GM18858 (cell line): ENCODE results near the gene ADCY7.

Experiments used
- ATAC-seq: cut with Tn5 transposase; IDR thresholded peaks from one replicate; pipeline ENCODE4 v1.9.1; 2021; ENCODE audit not compliant: unreplicated experiment

ADCY7 gene

DNA sequence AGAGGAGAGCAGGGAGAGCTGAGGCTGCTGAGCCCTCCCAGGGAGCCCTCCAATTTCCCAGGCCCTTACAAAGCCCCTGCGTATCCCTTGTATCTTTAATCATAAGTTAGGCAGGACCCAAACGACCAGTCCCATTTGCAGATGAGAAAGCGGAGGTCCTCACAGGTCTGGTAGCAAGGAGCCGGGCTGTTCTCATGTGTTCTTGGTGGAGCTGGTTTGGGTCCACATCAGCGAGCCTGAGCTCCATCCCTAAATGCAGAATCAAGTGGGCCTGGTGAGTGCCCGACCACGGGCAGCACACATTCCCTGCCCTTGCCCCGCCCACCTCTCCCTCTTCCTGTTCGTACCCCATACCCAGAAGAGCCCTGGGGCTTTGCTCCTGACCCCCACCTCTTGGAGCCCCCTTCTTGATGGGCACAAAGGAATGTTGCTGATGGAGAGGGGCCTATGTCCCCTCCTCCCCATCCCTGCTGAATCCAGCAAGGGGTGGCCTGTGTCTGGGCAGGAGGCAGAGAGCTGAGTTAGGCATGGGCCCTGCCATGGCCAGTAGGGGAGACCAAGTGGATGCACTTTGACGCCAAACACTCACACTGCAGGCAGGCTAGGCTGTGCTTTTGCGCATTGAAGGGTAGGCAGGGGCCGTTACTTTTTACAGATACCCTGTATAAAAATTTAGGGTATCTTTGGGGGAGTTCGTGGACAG is 18.3 kb upstream of the ADCY7 start:
- ATAC-seq = no peak

- ATAC-seq = no peak
Measured at GRCh38 chr16:50248845-50249244, 17.5 kb upstream of the ADCY7 start.

DNA sequence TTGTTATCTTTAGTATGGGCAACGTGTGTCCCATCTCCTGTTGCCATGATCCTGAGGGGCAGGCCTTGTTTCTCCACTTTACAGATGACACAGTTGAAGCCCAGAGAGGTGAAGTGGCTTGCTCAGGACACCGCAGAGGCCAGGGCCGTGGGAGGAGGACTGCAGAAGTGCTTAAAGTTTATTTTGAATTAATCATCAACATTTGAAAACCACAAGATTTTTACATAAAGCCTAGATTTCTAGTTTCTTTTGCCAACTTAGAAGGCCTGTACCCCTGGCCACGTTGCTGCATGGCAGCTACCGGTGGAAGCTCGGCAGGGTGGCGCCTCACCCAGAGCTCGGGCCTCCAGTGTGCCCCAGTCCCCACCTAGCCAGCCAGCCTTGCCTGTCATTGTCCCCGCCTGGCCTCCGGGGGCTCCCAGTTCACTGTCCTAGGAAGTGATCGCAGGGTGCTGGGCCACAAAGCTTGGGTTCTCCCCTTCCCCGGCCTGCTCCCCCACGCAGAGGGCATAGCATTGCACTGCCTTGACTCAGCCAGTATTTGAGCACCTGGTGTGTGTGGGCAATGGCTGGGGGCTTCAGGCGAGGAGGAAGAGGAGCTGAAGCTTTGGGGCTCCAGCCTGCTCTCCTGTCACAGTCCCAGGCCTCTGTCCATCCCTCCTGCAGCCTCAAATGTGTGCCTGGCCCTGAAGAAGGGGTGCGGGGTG is 14.8 kb upstream of the ADCY7 start:
- ATAC-seq = no peak

DNA sequence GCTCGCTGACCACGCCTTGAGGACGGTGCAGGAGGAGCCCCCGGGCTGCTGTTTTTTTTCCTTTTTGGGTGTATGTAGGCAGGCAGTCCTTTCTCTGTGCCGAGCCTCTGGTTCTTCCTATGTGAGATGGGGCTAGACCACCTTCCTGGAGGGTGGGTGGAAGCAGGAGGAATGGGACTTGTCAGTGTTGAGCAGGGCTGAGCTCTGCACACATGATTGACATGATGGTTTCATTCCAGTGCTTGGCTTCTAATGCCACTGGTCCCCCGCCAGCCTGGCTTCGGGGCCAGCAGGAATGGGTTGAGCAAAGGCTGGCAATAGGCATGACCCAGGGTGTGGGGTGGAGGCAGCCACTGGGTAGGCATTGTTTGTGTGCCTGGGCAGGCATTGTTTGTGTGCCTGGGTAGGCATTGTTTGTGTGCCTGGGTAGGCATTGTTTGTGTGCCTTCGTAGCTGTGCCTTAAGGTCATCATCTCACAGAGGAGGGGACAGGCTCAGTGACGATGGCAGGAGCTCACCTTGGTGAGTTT is 14.2 kb upstream of the ADCY7 start:
- no peak for ATAC-seq

DNA sequence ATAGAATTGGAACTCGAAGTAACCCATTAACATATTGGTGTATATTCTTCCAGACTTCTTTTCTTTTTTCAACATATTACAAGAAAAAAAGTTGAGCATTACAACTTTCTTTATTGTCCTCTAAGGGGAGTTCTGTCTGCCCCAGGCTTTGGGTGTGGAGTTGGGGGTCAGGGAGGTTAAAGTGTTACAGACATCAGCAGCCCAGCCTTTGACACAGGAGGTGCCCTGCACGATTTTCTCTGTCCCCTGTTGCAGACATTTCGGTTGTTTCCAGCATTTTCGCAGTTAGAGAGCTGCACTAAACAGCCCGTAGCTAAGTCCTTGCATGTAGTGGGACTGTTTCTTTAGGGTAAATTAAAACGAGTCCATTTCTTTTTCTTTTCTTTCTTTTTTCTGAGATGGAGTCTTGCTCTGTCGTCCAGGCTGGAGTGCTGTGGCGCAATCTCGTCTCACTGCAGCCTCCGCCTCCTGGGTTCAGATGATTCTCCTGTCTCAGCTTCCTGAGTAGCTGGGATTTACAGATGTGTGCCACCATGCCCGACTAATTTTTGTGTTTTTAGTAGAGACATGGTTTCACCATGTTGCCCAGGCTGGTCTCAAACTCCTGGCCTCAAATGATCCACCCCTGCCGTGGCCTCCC is 13.4 kb upstream of the ADCY7 start:
- no peak for ATAC-seq

DNA sequence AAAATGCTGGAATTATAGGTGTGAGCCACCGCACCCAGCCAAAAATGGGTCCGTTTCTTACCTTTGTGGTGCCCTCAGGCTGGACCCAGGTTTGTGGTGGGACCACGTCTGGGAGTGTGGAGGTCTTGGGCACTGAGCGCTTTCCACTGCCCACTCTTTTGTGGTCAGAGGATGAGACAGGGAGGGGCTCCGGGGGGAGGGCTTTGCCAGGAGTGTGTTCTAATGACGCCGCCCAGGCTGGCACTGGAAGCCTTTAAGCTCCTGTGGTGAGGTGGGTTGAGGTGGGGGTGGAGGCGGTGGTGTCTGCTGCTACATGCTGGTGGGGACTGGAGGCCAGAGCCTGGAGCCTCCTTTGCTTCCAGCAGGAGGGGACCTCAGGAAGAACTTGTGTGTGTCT is 12.8 kb upstream of the ADCY7 start:
- no peak for ATAC-seq

DNA sequence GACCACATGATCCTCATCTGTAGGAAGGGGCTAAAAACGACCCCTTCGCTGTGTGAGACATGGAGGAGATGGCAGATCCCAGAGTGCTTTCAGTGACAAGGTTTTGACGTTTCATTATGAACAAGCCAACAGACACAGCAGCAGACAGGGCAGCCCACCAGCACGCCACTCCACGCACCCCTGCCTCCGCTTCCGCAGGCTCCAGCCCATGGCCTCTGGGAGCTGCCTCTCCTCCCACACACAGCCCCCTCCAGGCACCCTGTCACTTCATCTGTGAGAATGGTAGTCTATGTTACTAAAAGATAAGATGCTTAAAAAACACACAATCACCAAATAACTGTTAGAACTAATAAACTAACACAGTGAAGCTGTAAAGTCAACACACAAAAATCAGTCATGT is 12.3 kb upstream of the ADCY7 start:
- no peak for ATAC-seq

GRCh38 chr16:50255538-50255937 is 10.8 kb upstream of the ADCY7 start:
- ATAC-seq = no peak

DNA sequence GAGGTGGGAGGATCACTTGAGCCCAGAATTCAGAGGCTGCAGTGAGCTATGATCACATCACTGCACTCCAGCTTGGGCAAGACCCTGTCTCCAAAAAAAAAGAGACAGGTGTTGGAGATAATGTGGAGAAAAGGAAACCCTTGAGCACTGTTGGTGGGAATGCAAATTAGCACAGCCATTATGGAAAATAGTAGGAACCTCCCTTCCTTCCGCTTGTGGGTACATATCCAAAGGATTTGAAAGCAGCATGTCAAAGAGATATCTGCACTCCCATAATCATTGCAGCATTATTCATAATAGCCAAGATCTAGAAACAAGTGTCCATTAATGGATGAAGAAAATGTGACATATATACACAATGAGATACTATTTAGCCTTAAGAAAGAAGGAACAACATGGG is 9.7 kb upstream of the ADCY7 start:
- ATAC-seq = no peak

DNA sequence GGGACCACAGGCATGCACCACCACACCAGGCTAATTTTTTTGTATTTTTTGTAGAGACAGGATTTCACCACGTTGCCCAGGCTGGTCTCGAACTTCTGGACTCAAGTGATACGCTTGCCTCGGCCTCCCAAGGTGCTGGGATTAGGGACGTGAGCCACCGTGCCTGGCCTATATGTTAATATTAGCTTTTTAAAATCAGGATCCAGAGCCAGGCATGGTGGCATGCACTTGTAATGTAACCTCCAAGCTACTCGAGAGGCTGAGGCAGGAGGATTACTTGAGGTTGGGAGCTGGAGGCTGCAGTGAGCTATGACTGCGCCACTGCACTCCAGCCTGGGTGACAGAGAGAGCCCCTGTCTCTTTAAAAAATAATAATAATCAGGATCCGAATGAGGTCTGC is 8.5 kb upstream of the ADCY7 start:
- no peak for ATAC-seq

GRCh38 chr16:50259334-50260205 is 6.8 kb upstream of the ADCY7 start:
- ATAC-seq = no peak

- no peak for ATAC-seq
Measured at GRCh38 chr16:50260206-50261159, 5.9 kb upstream of the ADCY7 start.

DNA sequence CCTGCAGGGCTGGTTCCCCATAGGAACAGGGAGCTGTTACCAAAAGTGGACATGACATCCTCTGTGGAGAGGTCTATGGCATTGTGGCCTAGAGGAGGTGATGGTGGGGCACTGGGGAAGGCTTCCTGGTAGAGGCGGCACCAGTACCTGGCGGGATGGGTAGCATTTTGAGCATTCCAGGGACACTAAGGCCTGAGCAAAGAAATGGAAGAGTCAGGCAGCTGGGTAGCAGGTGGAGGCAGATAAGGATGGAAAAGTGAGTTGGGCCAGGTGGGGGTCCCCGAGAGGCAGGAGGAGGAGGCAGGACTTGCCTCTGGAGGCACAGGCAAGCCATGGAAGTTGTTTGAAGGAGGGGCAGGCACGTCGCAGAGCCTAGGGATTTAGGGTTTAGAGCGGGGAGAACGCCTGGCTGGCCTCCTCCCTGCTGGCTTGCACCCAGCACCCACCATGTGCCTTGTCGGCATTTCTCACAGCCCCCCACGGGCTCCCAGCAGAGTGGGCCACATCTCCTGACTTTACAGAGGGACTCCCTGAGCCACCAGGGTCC is 5.1 kb upstream of the ADCY7 start:
- no peak for ATAC-seq

GRCh38 chr16:50261707-50262235 is 4.6 kb upstream of the ADCY7 start:
- no peak for ATAC-seq

GRCh38 chr16:50263060-50263909 is 3.1 kb upstream of the ADCY7 start:
- no peak for ATAC-seq

- ATAC-seq = peak; percentile 37
Measured at GRCh38 chr16:50263940-50264929, 2.1 kb upstream of the ADCY7 start.

GRCh38 chr16:50265260-50265659 is 1.1 kb upstream of the ADCY7 start:
- ATAC-seq = no peak
